GM12875 (cell line): Measurements from ENCODE around the gene PDZD2.

ENCODE experiments used
- H3K4me3 ChIP-seq: one replicate; pipeline ENCODE4 v1.5.1; 2011; ENCODE audit warnings: low read depth, low read length, control low read depth
- CTCF ChIP-seq: IDR thresholded peaks from 2 replicates; pipeline ENCODE4 v1.5.1; 2011; ENCODE audit warnings: low read depth, mild to moderate bottlenecking, control low read depth, inconsistent platforms, low read length, moderate library complexity, borderline replicate concordance; ENCODE audit not compliant: insufficient read depth

Gene PDZD2

GRCh38 chr5:31853398-31854135 lies 214.6 kb downstream of the PDZD2 start:
- H3K4me3 ChIP-seq = no peak overlapping the region
- no peak for TF ChIP-seq CTCF

- H3K4me3 ChIP-seq = no peak overlapping the region
- TF ChIP-seq CTCF = no peak
Measured at GRCh38 chr5:31854181-31855133, 215.5 kb downstream of the PDZD2 start.

- TF ChIP-seq CTCF = no peak
- no peak overlapping the region for H3K4me3 ChIP-seq
Measured at GRCh38 chr5:31855134-31856040, 216.5 kb downstream of the PDZD2 start.

- no peak overlapping the region for H3K4me3 ChIP-seq
- no peak for TF ChIP-seq CTCF
Measured at GRCh38 chr5:31859096-31859495, 220.2 kb downstream of the PDZD2 start.

GRCh38 chr5:31860278-31860677 lies 221.3 kb downstream of the PDZD2 start:
- no peak for TF ChIP-seq CTCF
- H3K4me3 ChIP-seq = no peak overlapping the region

- no peak overlapping the region for H3K4me3 ChIP-seq
- TF ChIP-seq CTCF = no peak
Measured at GRCh38 chr5:31860726-31861433, 221.9 kb downstream of the PDZD2 start.
